ENCODE data around the gene ABHD2. TPM values are rescaled to one million over a fixed set of nuclear protein-coding genes. Genes with fewer than 3 reads are reported as not detected.

Gene ABHD2
- polyA plus RNA-seq, 3 donors = 29.2 to 30.1 (median 29.6) TPM

GRCh38 chr15:89195836-89196235, 107.6 kb downstream of the ABHD2 start:
- no peak for DNase-seq (ENCODE audit: extremely low read depth in 1 of 11, low read depth in 9 of 11, low spot score in 4 of 11)

GRCh38 chr15:89196241-89196640, 108.0 kb downstream of the ABHD2 start:
- no peak for DNase-seq (ENCODE audit: extremely low read depth in 1 of 11, low read depth in 9 of 11, low spot score in 4 of 11)

GRCh38 chr15:89196994-89197393, 108.7 kb downstream of the ABHD2 start:
- DNase-seq (ENCODE audit: extremely low read depth in 1 of 11, low read depth in 9 of 11, low spot score in 4 of 11) = no peak

GRCh38 chr15:89197503-89197971, 109.3 kb downstream of the ABHD2 start:
- peak in 3 of 11 donors; percentile 7 to 13 (median 8) for DNase-seq (ENCODE audit: extremely low read depth in 1 of 11, low read depth in 9 of 11, low spot score in 4 of 11)

GRCh38 chr15:89198196-89198595, 109.9 kb downstream of the ABHD2 start:
- DNase-seq (ENCODE audit: extremely low read depth in 1 of 11, low read depth in 9 of 11, low spot score in 4 of 11) = no peak

GRCh38 chr15:89198934-89199333, 110.7 kb downstream of the ABHD2 start:
- DNase-seq (ENCODE audit: extremely low read depth in 1 of 11, low read depth in 9 of 11, low spot score in 4 of 11) = no peak

GRCh38 chr15:89199746-89200145, 111.5 kb downstream of the ABHD2 start:
- DNase-seq (ENCODE audit: extremely low read depth in 1 of 11, low read depth in 9 of 11, low spot score in 4 of 11) = no peak

GRCh38 chr15:89200182-89200581, 111.9 kb downstream of the ABHD2 start:
- no peak for DNase-seq (ENCODE audit: extremely low read depth in 1 of 11, low read depth in 9 of 11, low spot score in 4 of 11)

GRCh38 chr15:89201465-89202005, 113.3 kb downstream of the ABHD2 start:
- no peak for DNase-seq (ENCODE audit: extremely low read depth in 1 of 11, low read depth in 9 of 11, low spot score in 4 of 11)

- no peak for DNase-seq (ENCODE audit: extremely low read depth in 1 of 11, low read depth in 9 of 11, low spot score in 4 of 11)
Observed at GRCh38 chr15:89203705-89204273, 115.5 kb downstream of the ABHD2 start.

GRCh38 chr15:89205991-89206585, 117.8 kb downstream of the ABHD2 start:
- DNase-seq (ENCODE audit: extremely low read depth in 1 of 11, low read depth in 9 of 11, low spot score in 4 of 11) = no peak

- DNase-seq (ENCODE audit: extremely low read depth in 1 of 11, low read depth in 9 of 11, low spot score in 4 of 11) = peak in 10 of 11 donors; percentile 22 to 65 (median 52)
Observed at GRCh38 chr15:89206908-89207331, 118.7 kb downstream of the ABHD2 start.

GRCh38 chr15:89208256-89208655, 120.0 kb downstream of the ABHD2 start:
- DNase-seq (ENCODE audit: extremely low read depth in 1 of 11, low read depth in 9 of 11, low spot score in 4 of 11) = no peak

- no peak for DNase-seq (ENCODE audit: extremely low read depth in 1 of 11, low read depth in 9 of 11, low spot score in 4 of 11)
Observed at GRCh38 chr15:89209057-89209456, 120.8 kb downstream of the ABHD2 start.

- no peak for DNase-seq (ENCODE audit: extremely low read depth in 1 of 11, low read depth in 9 of 11, low spot score in 4 of 11)
Observed at GRCh38 chr15:89211678-89212170, 123.5 kb downstream of the ABHD2 start.

GRCh38 chr15:89215627-89216026, 127.4 kb downstream of the ABHD2 start:
- DNase-seq (ENCODE audit: extremely low read depth in 1 of 11, low read depth in 9 of 11, low spot score in 4 of 11) = no peak

- no peak for DNase-seq (ENCODE audit: extremely low read depth in 1 of 11, low read depth in 9 of 11, low spot score in 4 of 11)
Observed at GRCh38 chr15:89217031-89217430, 128.8 kb downstream of the ABHD2 start.

GRCh38 chr15:89217686-89218376, 129.6 kb downstream of the ABHD2 start:
- no peak for DNase-seq (ENCODE audit: extremely low read depth in 1 of 11, low read depth in 9 of 11, low spot score in 4 of 11)

- DNase-seq (ENCODE audit: extremely low read depth in 1 of 11, low read depth in 9 of 11, low spot score in 4 of 11) = no peak
Observed at GRCh38 chr15:89218531-89218930, 130.3 kb downstream of the ABHD2 start.

- no peak for DNase-seq (ENCODE audit: extremely low read depth in 1 of 11, low read depth in 9 of 11, low spot score in 4 of 11)
Observed at GRCh38 chr15:89221543-89221942, 133.3 kb downstream of the ABHD2 start, which contains the start of gene RLBP1. Gene RLBP1 (minus strand): TSS chr15:89221579. CDS start chr15:89218975, 2,604 bp downstream.

Data from renal cortex interstitium (tissue), 11 donors.